H1 (cell line): ENCODE data around the gene SH3PXD2B. TPM values are rescaled to one million over a fixed set of nuclear protein-coding genes. Genes with fewer than 3 reads are reported as not detected.

Source experiments
- CTCF ChIA-PET: fragments of 300-600 bp; sonication (Branson Sonifier 250); formaldehyde crosslinking; loops from one replicate; lab custom pipeline; 2021; ENCODE audit not compliant: partially characterized antibody; lab: Charles Lee
- POLR2A ChIA-PET: fragments of 300-600 bp; sonication (Branson Sonifier 250); formaldehyde crosslinking; loops from one replicate; lab custom pipeline; 2021; ENCODE audit warnings: inconsistent platforms; ENCODE audit not compliant: partially characterized antibody; lab: Charles Lee
- DNase-seq, 2 experiments: peaks; one replicate each; pipeline versions ENCODE4 v3.0.0 to v3.0.0-alpha.2; 2010 to 2022; ENCODE audit warnings: low spot score in 2 of 2, low read depth in 1 of 2, mixed read lengths in 1 of 2
- FAIRE-seq: peaks from 2 replicates; lab custom pipeline; 2011; peaks lifted over from hg19 to GRCh38; lab: Jason Lieb, UNC
- H2AFZ ChIP-seq: 2 replicates; pipeline ENCODE4 v1.8.1; 2012; ENCODE audit warnings: low read length, inconsistent platforms
- H2AK5ac ChIP-seq: 2 replicates; pipeline ENCODE4 v1.6.1; 2013; ENCODE audit warnings: low read depth, low read length
- H2BK120ac ChIP-seq: replicated peaks from 2 replicates; pipeline ENCODE3; 2013; ENCODE audit warnings: low read depth, low read length, inconsistent platforms
- H2BK12ac ChIP-seq: 2 replicates; pipeline ENCODE4 v1.6.1; 2013; ENCODE audit warnings: low read depth, low read length
- H2BK15ac ChIP-seq: 2 replicates; pipeline ENCODE4 v1.6.1; 2013; ENCODE audit warnings: low read length
- H2BK20ac ChIP-seq: 2 replicates; pipeline ENCODE4 v1.6.1; 2013; ENCODE audit warnings: low read length
- H2BK5ac ChIP-seq: 2 replicates; pipeline ENCODE4 v1.6.1; 2013; ENCODE audit warnings: low read depth, low read length
- H3K14ac ChIP-seq: 2 replicates; pipeline ENCODE4 v1.6.1; 2013; ENCODE audit warnings: inconsistent platforms; ENCODE audit not compliant: insufficient read length
- H3K18ac ChIP-seq: 2 replicates; pipeline ENCODE4 v1.6.1; 2013; ENCODE audit warnings: low read length; ENCODE audit errors: extremely low read depth
- H3K23ac ChIP-seq: 2 replicates; pipeline ENCODE4 v1.6.1; 2013; ENCODE audit warnings: inconsistent platforms; ENCODE audit not compliant: insufficient read length
- H3K23me2 ChIP-seq: 2 replicates; pipeline ENCODE4 v1.6.1; 2013; ENCODE audit warnings: low read depth, low read length
- H3K27ac ChIP-seq: 2 replicates; pipeline ENCODE4 v1.6.1; 2011; ENCODE audit warnings: low read depth, low read length, inconsistent platforms
- H3K27me3 ChIP-seq, 4 experiments: replicated peaks in 1 of 4; 1 replicate in 1 of 4; 2 replicates in 3 of 4; pipeline versions ENCODE4 v1.6.1 to v1.8.1; 2011 to 2013; ENCODE audit warnings: low read length in 3 of 4, mild to moderate bottlenecking in 3 of 4, inconsistent platforms in 2 of 4, mixed read lengths in 2 of 4, moderate library complexity in 1 of 4; ENCODE audit not compliant: control insufficient read depth in 3 of 4, insufficient read depth in 3 of 4; ENCODE audit errors: extremely low read depth in 1 of 4
- H3K36me3 ChIP-seq, 4 experiments: 2 replicates each; pipeline versions ENCODE4 v1.6.1 to v1.8.1; 2011 to 2013; ENCODE audit warnings: mild to moderate bottlenecking in 4 of 4, low read length in 3 of 4, moderate library complexity in 2 of 4, control low read depth in 1 of 4, inconsistent platforms in 1 of 4; ENCODE audit not compliant: insufficient read depth in 4 of 4, control insufficient read depth in 2 of 4
- H3K4ac ChIP-seq: replicated peaks from 2 replicates; pipeline ENCODE3; 2013; ENCODE audit warnings: low read length, low read depth, mixed read lengths, inconsistent platforms; ENCODE audit not compliant: insufficient read length
- H3K4me1 ChIP-seq, 4 experiments: replicated peaks in 1 of 4; 1 replicate in 1 of 4; 2 replicates in 3 of 4; pipeline versions ENCODE4 v1.6.1 to v1.8.1; 2011 to 2013; ENCODE audit warnings: low read length in 3 of 4, inconsistent platforms in 2 of 4, mixed read lengths in 1 of 4; ENCODE audit not compliant: insufficient read depth in 4 of 4, control insufficient read depth in 3 of 4
- H3K4me2 ChIP-seq, 2 experiments: 2 replicates each; pipeline versions ENCODE4 v1.6.1 to v1.8.1; 2011 to 2013; ENCODE audit warnings: low read depth in 2 of 2, low read length in 2 of 2, control low read depth in 1 of 2, inconsistent platforms in 1 of 2, mild to moderate bottlenecking in 1 of 2; ENCODE audit not compliant: insufficient read depth in 1 of 2
- H3K4me3 ChIP-seq, 4 experiments: fragments of 200-600, 300-600 bp in 1 of 4; sonication (generic), shearing (Covaris generic), sonication (Bioruptor Twin) in 1 of 4; 2 replicates each; pipeline versions ENCODE4 v1.5.1 to v1.8.1; 2011 to 2016; ENCODE audit warnings: low read length in 4 of 4, low read depth in 3 of 4, control low read depth in 2 of 4, inconsistent platforms in 2 of 4, mild to moderate bottlenecking in 2 of 4, mixed read lengths in 1 of 4, moderate library complexity in 1 of 4; ENCODE audit not compliant: insufficient read depth in 2 of 4; ENCODE audit errors: extremely low read depth in 1 of 4
- H3K56ac ChIP-seq: replicated peaks from 2 replicates; pipeline ENCODE3; 2013; ENCODE audit warnings: low read depth, mild to moderate bottlenecking, mixed read lengths, low read length, inconsistent platforms; ENCODE audit not compliant: insufficient read length
- H3K79me1 ChIP-seq: 2 replicates; pipeline ENCODE4 v1.6.1; 2013; ENCODE audit warnings: low read depth, low read length, control low read depth
- H3K79me2 ChIP-seq, 2 experiments: 2 replicates each; pipeline versions ENCODE4 v1.6.1 to v1.8.1; 2012 to 2013; ENCODE audit warnings: low read length in 2 of 2, mild to moderate bottlenecking in 2 of 2, inconsistent platforms in 1 of 2; ENCODE audit not compliant: insufficient read depth in 2 of 2, control insufficient read depth in 1 of 2
- H3K9ac ChIP-seq, 4 experiments: replicated peaks in 1 of 4; 1 replicate in 1 of 4; 2 replicates in 3 of 4; pipeline versions ENCODE4 v1.6.1 to v1.8.1; 2011 to 2013; ENCODE audit warnings: low read depth in 3 of 4, low read length in 3 of 4, control low read depth in 2 of 4, mild to moderate bottlenecking in 2 of 4, moderate library complexity in 2 of 4, inconsistent platforms in 1 of 4; ENCODE audit errors: extremely low read depth in 1 of 4
- H3K9me3 ChIP-seq, 2 experiments: 2 replicates each; pipeline versions ENCODE4 v1.6.1 to v1.8.1; 2012 to 2013; ENCODE audit warnings: mild to moderate bottlenecking in 2 of 2, moderate library complexity in 2 of 2, control low read depth in 1 of 2, inconsistent platforms in 1 of 2, low read depth in 1 of 2, low read length in 1 of 2, mixed read lengths in 1 of 2; ENCODE audit not compliant: insufficient read depth in 2 of 2
- H4K20me1 ChIP-seq, 2 experiments: replicated peaks in 1 of 2; 2 replicates each; pipeline versions ENCODE3 to v1.8.1; 2011 to 2013; ENCODE audit warnings: inconsistent platforms in 2 of 2, low read length in 2 of 2, mild to moderate bottlenecking in 1 of 2; ENCODE audit not compliant: insufficient read depth in 2 of 2, control insufficient read depth in 1 of 2
- H4K5ac ChIP-seq: 2 replicates; pipeline ENCODE4 v1.6.1; 2013; ENCODE audit warnings: low read length, low read depth, mixed read lengths, inconsistent platforms; ENCODE audit not compliant: insufficient read length
- H4K8ac ChIP-seq: 2 replicates; pipeline ENCODE4 v1.8.0; 2013; ENCODE audit warnings: mild to moderate bottlenecking, moderate library complexity, low read length, inconsistent platforms; ENCODE audit not compliant: insufficient read depth; ENCODE audit errors: extremely low read depth
- H4K91ac ChIP-seq: replicated peaks from 2 replicates; pipeline ENCODE3; 2013; ENCODE audit warnings: low read length, mixed read lengths, inconsistent platforms; ENCODE audit not compliant: insufficient read length
- HDAC6 ChIP-seq: IDR thresholded peaks from one replicate; pipeline ENCODE4 v1.7.1; 2012; ENCODE audit warnings: low read depth, mild to moderate bottlenecking, inconsistent platforms, low read length, moderate library complexity
- JUND ChIP-seq: IDR thresholded peaks from 2 replicates; pipeline ENCODE4 v1.6.1; 2011; ENCODE audit warnings: mild to moderate bottlenecking, improper control_type of control experiment, low read length
- SP2 ChIP-seq: IDR thresholded peaks from 2 replicates; pipeline ENCODE4 v1.6.1; 2012; ENCODE audit warnings: mild to moderate bottlenecking, low read length, inconsistent platforms
- SUZ12 ChIP-seq: fragments of 200-600 bp; sonication (generic); IDR thresholded peaks from 2 replicates; pipeline ENCODE4 v1.6.1; 2012; ENCODE audit warnings: mild to moderate bottlenecking, inconsistent platforms, low read length, moderate library complexity, mixed read lengths
- WGBS, 2 experiments: shearing (Covaris generic) in 1 of 2; methylation state at CpG; one replicate each; pipeline versions ENCODE4 v1.1.6 to v1.1.7; 2013 to 2015; ENCODE audit warnings: low lambda C conversion rate in 2 of 2, mixed read lengths in 2 of 2, inconsistent platforms in 1 of 2, low coverage in 1 of 2, missing lambda C conversion rate in 1 of 2; ENCODE audit not compliant: insufficient replicate concordance in 2 of 2, insufficient coverage in 1 of 2, insufficient read length in 1 of 2; ENCODE audit errors: extremely low coverage in 1 of 2, missing lambda C conversion rate in 1 of 2; 5-methylcytosine and 5-hydroxymethylcytosine counted together
- polyA plus RNA-seq, 7 experiments: library from polyadenylated mRNA; depleted of rRNA in 3 of 7; stranded (reverse) in 5 of 7; unstranded in 2 of 7; fragments of >200 nt in 5 of 7; fragments of 200-250 nt in 2 of 7; gene quantifications; 1 replicate in 5 of 7; 2 replicates in 1 of 7; 4 replicates in 1 of 7; pipeline versions ENCODE4 v1.2.1 to v1.2.3, GENCODE V29; 2011 to 2013; ENCODE audit warnings: missing spikeins in 2 of 7, mixed read lengths in 2 of 7
- total RNA-seq: library from RNA; stranded (reverse); fragmentation: NEBNext Ultra II Directional; extraction: Animal tissue kit (Norgen Biotek cat#: 25700); gene quantifications from 2 replicates; pipeline ENCODE4 v1.2.1, GENCODE V29; 2021

Gene SH3PXD2B
- total and polyA plus RNA-seq, 2 of the 8 experiments (the other 6 are each of a cell fraction or from before 2014, with no cell fraction given) = 32.9 to 72.9 TPM

GRCh38 chr5:172434251-172434650, 20.1 kb downstream of the SH3PXD2B start:
- TF ChIP-seq JUND = no peak
- no peak for TF ChIP-seq HDAC6
- no peak for TF ChIP-seq SP2
- TF ChIP-seq SUZ12 = no peak

More at GRCh38 chr5:172434251-172434650, 20.1 kb downstream of the SH3PXD2B start:
- ChIA-PET CTCF (interaction anchor here (8.8 kb wide), 1 partner anchor 17 kb away, joined by 94 read pairs; no protein-coding TSS in a partner anchor), POLR2A (interaction anchor here (1.6 kb wide), 1 partner anchor 16 kb away, joined by 4 read pairs; no protein-coding TSS in a partner anchor)
- Histone ChIP-seq H3K27me3 (no peaks in the 10 kb centered on the region), H2AK5ac (no peak overlapping the region), H3K18ac (no peak overlapping the region), H3K9me3 (no peaks in the 10 kb centered on the region), H4K8ac (no peak overlapping the region), H3K23me2 (no peaks in the 10 kb centered on the region), H3K4me3 (no peak overlapping the region), H3K36me3 (no peaks in the 10 kb centered on the region), H4K5ac (no peak overlapping the region), H3K23ac (no peak overlapping the region), H2BK12ac (no peak overlapping the region), H3K9ac (no peak overlapping the region), H3K14ac (no peak overlapping the region), H3K4me1 (no peaks in the 10 kb centered on the region), H3K4me2 (no peak overlapping the region), H2BK20ac (no peak overlapping the region), H3K79me1 (peaks cover 19% of the 10 kb centered on the region; the same call in 1 of the 2 replicates), H2BK120ac (no peak overlapping the region), H4K91ac (no peak overlapping the region), H3K79me2 (peaks cover 0 to 43% of the 10 kb centered on the region in 2 experiments; a peak in 2 of 4 replicates), H3K27ac (no peak overlapping the region), H3K56ac (no peak overlapping the region), H2BK5ac (no peak overlapping the region), H4K20me1 (peaks cover 10 to 39% of the 10 kb centered on the region in 2 experiments), H3K4ac (no peak overlapping the region), H2BK15ac (no peak overlapping the region), H2AFZ (no peak overlapping the region)
- FAIRE-seq = no peak
- DNase-seq = no peak
- 86% methylated on average over 7 of the region's 7 CpGs; no CpG with 5 or more reads in 1 of the 2 experiments for WGBS, 2 experiments
